IPS-NIHi7 (cell line): ENCODE measurements around the gene MRPL52.
A peak's percentile ranks its signal among the peaks of the same experiment; 100 is the strongest.
"Not testable (repeated sequence)": the region's sequence is repeated elsewhere in the genome, so short reads cannot be mapped to it uniquely, and the experiment has no call there.

Source experiments
- DNase-seq: peaks from one replicate; pipeline ENCODE4 v3.0.0; 2012; ENCODE audit warnings: mixed read lengths; ENCODE audit errors: extremely low spot score

MRPL52 gene

DNA sequence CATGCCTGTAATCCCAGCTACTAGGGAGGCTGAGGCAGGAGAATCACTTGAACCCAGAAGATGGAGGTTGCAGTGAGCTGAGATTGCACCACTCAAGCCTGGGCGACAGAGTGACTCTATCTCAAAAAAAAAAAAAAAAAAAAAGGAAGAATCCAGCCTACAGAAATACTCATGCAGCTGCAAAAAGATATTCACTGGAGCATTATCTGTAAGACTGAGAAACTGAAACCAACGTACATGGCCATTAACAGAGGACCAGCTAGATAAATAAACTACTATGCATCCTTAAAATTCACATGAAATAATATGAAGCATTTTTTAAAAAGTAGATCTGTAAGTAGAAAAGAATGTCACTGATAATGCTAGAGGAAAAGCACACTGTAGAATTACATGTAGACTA is 18.0 kb upstream of the MRPL52 start:
- DNase-seq: no peak

DNA sequence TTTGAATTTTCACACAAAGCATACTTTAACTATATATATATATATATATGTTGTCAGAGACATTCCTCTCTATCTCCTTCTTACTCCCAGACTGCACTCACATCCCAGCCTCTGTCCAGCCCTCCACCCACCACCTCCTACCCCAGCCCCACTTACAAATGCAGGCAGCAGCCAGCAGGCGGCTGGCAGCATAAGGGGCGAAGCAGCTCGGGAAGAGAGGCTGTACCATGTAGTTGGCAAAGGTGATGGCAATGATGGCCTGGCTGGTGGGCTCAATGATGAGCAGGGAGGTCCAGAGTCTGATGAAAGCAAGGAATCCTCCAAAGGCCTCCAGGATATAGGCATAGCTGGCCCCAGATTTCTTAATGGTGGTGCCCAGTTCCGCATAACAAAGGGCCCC is 16.9 kb upstream of the MRPL52 start:
- DNase-seq: peak; percentile 42

DNA sequence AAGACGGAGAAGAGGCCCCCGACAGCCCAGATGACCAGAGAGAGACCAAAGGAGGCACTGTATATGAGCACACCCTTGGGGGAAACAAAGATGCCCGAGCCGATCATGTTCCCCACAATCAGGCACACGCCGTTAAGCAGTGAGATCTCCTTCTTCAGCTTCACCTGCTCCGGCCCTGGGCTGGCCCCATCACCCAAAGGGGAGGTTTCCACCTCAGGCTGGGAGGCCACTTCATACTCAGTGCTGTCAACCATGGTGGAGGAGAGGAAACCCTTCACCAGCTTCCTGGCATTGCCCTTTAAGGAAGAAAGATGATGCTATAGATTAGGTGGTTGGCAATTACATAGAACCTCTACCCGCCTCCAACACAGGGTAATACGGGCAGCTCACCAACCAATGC is 16.5 kb upstream of the MRPL52 start:
- no peak for DNase-seq

DNA sequence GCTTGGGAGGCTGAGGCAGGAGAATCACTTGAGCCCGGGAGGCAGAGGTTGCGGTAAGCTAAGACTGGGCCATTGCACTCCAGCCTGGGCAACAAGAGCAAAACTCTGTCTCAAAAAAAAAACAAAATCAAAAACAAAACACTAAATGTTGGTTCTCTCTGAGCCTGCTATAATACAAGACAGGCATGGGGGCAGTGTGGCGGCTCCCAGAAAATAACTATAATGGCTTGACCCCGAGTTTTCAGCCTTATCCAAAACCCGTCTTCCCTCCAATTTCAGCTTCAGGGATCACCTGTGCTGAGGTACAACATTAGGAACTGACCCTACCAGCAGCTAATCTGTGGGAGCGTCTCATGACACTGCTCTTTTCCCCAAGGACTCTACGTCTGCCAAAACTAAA is 15.3 kb upstream of the MRPL52 start:
- DNase-seq: no peak

DNA sequence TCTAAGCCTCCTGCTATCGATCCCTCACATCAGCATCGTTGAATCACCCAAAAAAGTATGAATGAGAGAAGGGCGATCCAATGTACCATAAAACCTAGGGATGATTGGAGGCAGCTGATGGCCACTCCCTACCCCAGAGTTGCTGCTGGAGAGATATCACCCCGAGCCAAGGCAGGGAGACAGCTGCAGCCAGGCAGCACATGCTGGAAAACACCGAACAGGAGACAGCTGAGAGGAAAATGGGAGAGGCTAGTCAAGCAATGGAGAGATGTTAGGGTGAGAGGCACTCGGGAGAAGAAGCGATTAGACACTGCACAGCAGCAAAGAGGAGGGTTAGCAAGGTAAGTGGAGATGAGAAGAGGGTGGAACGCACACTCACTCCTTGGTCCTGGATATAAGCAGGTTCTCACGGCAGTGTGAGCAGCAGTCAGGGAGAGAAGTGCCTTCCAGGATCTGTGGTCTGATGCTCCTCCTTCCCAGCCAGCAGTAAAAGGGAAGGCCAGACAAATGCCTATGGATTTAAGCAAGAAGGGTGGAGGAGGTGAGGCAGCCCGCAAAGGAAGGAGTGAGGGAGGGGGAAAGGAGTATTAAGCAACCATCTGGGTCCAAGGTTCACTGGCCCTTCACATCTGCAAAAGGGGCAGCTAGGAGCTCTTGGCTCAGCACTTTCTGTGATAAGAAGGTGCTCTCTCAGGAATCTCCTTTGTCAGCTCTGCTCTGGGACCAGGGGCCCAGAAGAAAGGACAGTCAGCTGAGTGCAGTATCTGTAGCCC is 14.6 kb upstream of the MRPL52 start, which contains the start of gene SLC7A7:
Gene SLC7A7 (minus strand): TSS at position 495 of the 773 bp plus-strand sequence. CDS start 2,037 bp downstream, outside the sequence.
- DNase-seq: peak; percentile 48

DNA sequence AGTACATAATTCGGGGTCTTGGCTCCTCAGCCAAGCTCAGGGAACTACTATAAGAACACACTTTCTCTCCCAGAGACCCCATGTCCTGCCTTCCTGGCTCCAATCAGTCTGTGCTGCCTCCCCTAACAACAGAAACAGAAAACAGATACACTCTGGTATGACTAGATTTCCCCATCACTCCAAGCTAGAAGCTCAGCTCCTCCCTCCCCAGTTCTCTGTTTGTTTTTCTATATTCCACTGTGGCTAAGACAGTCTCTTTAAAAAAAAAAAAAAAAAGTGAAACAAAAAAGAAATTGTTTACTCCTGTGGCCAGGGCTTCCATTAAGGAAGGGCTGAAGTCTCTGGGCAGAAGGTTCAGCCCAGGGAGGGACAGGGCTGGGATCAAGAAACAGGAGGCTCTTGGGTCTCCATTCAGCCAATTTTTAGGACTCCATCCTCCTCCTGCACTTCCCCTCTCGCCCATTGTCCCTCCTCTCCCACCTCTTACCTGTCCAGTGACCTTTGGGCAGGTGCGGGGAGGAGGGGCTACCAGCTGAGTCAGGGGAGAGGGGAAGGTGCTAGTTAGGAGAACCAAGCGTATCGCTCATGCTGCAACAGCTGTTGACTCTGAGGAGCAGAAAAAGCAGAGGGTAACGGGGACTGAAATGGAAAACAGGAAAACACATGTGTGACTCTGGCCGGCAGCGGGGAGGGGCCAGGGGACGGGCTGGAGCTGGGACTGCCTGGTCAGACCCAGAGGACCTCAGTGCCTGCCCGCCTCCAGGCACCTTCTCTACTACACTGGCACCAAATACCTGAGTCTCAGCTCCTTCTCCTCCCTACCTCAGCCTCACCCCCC is 10.3 kb upstream of the MRPL52 start:
- peak; percentile 58 for DNase-seq

DNA sequence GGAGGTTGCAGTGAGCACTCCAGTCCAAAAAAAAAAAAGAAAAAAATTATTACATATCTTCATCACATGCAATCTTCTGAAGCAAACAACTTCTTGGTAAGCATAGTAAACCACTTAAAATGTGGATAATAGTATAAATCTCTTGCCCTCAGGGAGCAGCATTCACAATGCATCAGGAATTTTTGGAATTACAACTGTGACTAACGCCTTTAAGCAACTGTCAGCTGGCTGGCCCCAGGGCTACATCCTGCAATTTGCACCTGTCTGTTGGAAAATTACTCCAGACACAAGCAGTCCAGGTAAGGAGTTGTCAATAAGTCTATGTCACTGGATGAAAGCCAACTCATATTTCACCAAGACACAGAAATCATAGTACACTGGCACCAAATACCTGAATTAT is 9.0 kb upstream of the MRPL52 start:
- DNase-seq: peak; percentile 5

DNA sequence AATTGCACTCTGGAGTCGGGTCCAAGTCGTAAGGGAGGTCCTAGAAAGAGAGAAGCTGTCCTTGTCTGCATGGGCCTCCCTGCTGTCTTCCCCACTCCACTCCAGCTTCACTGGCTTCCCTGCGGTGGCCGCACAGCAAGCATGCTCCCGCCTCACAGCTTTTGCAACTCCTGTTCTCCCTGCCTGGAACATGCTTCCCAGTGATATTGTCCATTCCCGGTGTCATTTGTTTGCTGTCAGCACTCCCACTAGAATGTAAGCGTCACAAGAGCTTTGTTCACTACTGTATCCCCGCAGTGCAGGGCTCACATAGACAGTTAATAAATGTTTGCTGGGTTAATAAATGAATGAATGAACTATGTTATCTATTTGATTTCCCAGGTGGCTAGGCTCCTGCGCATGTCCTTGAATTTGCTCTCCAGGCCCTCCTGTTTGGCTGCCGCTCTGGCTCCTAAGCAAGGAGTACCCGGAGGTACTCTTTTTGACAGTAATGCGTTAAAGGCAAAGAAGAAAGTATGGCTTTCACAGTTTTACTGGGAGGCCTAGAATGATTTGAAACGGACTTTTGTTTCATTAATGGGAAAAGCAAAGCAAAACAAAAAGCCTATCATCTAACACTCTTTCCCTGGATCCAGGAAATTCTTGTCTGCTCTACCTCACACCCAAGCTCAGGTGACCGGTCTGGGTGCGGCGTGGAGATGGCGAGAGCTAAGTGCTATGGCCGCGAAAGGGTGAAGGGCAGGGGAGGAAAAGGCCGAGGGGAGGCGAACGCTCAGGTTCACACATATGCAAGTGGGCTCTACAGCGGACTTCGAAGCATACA is 8.3 kb upstream of the MRPL52 start:
- DNase-seq: peak; percentile 10

DNA sequence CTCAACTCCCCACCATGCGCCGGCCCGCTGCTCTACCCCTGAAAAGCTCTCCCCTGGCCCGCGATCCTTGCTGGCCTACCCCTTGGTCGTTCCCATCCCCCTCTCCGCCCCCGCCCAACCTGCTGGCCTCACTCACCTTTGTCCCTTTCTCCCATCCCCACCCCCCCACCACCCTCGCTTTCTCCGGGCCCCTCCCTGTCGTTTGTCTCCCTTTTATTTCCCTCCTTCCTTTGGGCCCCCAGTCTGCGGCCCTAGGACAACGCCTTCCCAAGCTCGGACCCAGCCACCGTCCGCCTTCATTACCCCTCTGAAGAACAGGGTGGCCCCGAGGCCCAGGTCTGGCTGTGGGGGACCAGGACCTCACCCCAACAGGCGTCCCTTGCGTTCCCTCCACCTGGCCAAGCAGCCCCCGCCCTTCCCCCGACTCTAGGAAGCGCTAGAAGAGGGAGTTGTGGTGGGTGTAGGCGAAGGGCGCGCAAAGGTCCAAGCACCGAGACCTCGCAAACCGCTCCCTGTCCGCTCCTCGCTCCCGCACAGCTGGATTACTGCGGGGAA is 7.6 kb upstream of the MRPL52 start:
- DNase-seq: peak; percentile 79

DNA sequence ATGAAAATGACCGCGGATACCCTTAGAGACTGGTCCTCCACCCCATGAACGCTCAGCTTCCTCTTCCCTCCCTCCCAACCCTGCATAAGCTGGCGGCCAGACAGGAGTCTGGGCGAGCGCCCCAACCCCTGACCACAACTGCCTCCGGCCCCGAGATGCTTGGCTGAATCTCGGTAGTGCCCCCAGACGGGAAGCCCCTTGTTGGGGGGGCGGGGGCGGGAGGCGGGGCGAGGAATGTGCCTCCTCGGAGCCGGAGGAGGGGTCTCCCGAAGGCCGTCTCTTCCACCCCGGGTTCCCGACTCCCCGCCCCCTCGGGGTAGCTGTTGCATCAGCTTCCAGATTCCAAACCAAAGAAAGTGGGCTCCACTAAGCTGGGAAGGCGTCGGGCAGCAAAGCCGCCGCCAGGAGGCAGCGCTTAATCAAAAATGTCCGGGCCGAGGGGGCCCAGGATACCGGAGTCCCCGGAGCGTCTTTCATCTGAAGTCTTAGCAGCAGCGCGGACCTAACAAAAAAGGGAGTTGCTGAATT is 7.1 kb upstream of the MRPL52 start:
- peak; percentile 92 for DNase-seq

DNA sequence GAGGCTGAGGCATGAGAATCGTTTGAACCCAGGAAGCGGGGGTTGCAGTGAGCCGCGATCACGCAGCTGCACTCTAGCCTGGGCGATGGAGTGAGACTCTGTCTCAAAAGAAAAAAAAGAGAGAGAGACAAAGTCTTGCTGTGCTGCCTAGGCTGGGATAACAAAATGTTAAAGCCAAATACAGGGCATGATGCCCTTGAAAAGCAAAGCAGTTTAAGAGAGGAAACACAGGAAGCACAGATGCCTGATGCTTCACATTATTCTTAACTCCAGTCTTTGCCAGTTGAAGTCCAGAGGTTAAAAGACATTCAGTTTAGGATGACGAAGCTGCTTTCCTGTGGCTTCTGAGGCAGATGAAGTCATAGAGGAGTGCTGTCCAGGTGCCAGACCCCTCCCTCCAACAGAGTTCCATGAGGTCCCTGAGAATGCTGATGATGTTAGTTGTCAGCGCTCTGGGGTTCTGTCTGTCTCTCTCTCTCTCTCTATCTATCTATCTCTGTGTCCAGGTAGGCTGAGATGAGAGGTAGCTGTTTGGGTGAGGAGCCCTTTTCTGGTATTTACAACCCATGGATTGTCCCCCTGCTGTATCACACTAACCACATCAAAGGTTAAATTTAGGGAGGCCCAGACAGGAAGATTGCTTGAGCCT is 4.9 kb upstream of the MRPL52 start:
- peak; percentile 4 for DNase-seq

DNA sequence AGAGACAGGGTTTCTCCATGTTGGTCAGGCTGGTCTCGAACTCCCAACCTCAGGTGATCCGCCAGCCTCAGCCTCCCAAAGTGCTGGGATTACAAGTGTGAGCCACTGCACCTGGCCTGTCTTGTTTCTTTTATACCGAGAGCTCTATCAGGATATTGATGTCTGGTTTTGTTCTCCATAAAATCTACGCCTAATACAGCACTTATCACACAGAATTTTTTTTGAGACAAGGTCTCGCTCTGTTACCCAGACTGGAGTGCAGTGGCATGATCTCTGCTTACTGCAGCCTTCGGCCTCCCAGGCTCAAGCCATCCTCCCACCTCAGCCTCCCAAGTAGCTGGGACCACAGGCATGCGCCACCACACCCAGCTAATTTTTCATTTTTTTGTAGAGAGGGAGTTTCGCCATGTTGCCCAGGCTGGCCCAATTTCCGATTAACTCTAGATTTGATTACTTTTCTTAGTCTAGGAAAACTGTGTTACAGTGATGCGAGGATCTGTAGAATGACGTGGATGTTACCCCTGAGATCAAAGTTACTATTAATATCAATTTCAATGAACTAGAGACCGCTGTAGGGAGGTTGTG is 519 bp upstream of the MRPL52 start:
- DNase-seq: not testable (repeated sequence)

DNA sequence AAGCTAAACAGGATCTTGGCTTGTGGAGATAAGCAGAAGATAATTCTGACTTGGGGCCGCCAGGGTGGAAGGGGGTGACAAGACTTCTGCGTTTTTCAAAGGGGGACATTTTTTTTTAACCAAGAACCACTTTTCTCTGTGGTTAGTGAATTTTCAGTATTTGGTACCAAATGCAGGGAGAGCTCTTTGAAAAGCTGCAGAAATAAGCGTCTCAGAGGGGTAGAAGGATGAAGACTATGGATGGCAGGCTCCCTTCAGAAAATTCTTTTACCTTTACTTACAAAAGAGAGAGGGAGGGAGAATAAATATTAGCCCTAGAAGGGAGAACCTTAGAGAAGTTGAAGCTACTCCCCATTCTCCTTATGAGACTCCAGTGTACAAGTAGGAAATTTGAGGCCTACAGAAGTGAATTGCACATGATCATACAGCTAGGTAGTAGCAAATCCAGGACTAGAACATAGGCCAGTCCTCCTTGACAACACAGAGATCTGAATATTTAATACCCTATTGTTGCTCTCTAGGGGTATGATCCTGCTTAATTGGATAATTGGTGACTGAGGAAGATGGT is 840 bp downstream of the MRPL52 start:
- peak; percentile 4 for DNase-seq

DNA sequence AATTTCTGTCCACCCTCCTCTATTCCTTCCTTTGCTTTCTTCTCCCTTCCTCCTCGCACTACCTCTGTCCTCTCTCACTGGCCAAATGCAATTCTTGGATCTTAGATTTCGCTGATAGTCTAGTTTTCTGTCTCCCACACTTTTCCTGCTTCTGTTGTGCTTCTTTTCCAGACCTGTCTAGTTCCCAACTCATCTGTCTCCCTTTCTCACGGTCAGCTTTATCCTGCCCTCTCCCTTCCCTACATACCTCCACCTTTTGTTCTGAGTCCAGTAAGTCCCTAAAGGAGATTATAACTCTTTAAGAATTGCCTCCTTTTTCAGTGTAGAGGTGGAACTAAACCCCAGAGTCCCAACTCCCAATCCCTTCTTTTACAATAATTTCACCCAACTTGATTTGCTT is 5.8 kb downstream of the MRPL52 start:
- no peak for DNase-seq

DNA sequence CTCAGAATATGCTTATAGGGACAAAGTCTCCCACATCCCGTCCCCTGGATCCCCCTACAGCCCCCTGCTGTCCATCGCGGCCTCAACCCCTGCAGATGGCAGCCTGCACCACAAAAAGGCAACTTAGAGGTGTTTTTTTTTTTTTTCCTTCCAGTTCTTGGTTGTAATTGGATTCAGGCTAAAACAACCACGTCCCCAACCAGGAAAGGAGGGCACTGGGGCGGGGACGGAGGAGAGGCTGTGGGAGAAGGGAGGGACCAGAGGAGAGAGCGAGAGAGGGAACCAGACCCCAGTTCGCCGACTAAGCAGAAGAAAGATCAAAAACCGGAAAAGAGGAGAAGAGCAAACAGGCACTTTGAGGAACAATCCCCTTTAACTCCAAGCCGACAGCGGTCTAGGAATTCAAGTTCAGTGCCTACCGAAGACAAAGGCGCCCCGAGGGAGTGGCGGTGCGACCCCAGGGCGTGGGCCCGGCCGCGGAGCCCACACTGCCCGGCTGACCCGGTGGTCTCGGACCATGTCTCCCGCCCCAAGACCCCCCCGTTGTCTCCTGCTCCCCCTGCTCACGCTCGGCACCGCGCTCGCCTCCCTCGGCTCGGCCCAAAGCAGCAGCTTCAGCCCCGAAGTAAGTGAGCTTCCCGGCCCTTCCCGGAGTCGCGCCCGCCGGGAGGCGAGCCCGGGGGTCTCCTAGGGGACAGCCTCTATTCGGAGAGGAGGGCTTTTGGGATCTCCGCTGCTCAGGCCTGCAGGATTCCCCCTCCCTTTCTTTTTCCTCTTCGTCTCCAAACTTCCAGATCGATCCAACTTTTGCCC is 6.8 kb downstream of the MRPL52 start, which contains the start of gene MMP14:
Gene MMP14 (plus strand): TSS at position 285 of the 813 bp plus-strand sequence. CDS start 233 bp downstream, at position 518.
- DNase-seq: peak; percentile 80

DNA sequence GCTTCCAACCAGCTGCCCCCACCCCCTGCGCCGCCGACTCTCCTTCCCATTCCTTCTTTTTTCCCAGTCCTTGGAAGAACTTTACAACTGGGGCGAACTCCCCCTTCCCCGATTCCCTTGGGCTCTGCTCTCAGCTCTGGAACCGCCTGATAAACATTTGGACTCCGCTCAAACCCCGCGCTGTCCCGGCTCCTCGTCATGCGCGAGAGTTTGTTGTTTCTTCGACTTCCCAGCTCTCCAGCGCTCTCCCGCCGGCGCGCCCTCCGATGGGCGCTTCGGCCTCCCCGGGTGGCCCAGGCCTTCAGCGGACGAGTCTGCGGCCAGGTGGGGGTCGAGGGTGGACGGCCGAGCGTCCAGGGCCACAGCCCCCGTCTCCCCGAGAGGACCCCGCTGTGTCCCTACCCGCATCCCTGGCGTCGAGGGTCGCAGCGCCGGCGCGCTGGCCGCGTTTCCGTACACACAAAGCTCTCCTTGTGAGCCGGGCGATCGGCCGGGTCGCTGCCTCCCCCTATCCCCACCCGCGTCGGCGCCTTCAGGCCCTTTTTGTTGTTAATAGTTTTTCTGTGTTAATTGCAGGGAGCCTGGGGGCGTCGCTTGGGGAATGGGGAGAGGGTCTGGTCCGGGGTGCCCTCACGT is 7.5 kb downstream of the MRPL52 start:
- DNase-seq: no peak

DNA sequence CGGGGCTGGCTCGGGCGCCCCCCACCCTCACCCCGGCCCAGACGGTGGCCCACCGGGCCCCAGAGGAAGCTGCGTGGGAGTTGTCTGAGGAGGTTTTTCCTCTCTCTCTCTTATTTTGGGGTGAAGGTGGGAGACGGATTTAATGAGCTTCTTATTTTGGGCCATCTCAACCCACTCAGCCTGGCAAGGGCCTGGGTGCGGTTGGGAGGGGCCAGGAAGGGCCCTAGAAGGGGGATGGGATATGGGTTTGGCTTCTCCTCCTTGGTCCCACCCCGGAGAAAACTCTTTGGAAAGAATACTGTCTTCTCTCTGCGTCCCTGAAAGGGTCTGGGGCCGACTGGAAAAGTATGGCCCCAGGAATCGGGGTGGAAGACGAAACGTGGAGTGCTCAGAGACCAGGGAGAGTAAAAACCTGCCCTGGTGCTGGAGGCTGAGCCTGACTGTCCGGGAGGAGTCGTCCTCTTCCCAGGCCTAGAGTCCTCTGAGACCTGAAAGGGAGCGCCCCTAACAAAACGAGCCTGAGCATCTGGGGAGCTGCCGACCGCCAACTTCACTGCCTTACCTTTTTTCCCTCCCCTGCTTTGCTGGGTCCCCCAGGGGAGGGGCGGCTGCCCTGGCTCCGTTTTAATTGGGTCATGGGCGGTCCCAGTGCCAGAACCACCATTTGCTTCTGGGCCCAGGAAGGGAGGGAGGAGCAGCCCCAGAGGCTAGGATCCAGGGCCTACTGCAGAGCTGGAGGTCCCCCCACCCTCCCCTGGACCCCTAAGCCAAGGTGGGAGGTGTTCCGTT is 8.3 kb downstream of the MRPL52 start:
- DNase-seq: peak; percentile 35

DNA sequence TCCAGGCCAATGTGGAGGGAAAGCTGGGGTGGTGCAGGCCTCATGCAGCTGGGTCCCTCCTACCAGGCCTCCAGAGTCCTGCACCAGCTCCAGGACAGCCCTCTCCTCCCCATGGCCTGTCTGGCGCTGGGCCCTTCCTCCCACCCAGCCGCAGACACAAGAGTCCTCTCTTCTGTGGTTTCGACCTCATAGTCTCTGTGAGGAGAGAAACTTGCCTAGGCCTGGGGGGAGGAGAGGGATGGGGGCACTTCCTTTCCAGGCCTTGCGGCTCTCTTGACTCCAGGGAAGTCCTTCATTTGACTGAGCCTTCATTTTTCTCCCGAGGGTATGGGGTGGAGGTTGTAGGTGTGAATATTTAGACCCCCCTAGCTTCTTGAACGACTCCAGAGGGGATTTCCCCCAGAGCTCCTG is 8.9 kb downstream of the MRPL52 start:
- DNase-seq: no peak
